Mesothelial cell of epicardium (in vitro differentiated cells): ENCODE measurements around the gene ARHGEF11. TPM values are rescaled to one million over a fixed set of nuclear protein-coding genes. Genes with fewer than 3 reads are reported as not detected.

ENCODE experiments used
- DNase-seq, 2 experiments: peaks; one replicate each; pipeline ENCODE4 v3.0.0; 2021; ENCODE audit warnings: low spot score in 2 of 2; ENCODE audit not compliant: unreplicated experiment in 2 of 2
- H3K27ac Mint-ChIP-seq: 2 replicates; pipeline ENCODE4 v1.8.0; 2021; ENCODE audit warnings: mixed read lengths
- H3K27me3 Mint-ChIP-seq: 2 replicates; pipeline ENCODE4 v1.8.0; 2021; ENCODE audit warnings: low read depth, mixed read lengths
- H3K36me3 Mint-ChIP-seq: 2 replicates; pipeline ENCODE4 v1.8.0; 2021; ENCODE audit warnings: mixed read lengths
- H3K4me1 Mint-ChIP-seq: 2 replicates; pipeline ENCODE4 v1.8.0; 2021; ENCODE audit warnings: mixed read lengths
- H3K4me3 Mint-ChIP-seq: 2 replicates; pipeline ENCODE4 v1.8.0; 2021; ENCODE audit warnings: mild to moderate bottlenecking, moderate library complexity, mixed read lengths
- H3K9me3 Mint-ChIP-seq: 2 replicates; pipeline ENCODE4 v1.8.0; 2021; ENCODE audit warnings: mixed read lengths
- CTCF ChIP-seq: fragments of 200-600 bp; sonication (generic); IDR thresholded peaks from one replicate; pipeline ENCODE4 v1.5.0; 2021; ENCODE audit warnings: antibody characterized with exemption; ENCODE audit not compliant: unreplicated experiment
- total RNA-seq: library from RNA; stranded (reverse); gene quantifications from 3 replicates; pipeline ENCODE4 v1.2.1, GENCODE V29; 2021

The ARHGEF11 gene
- total RNA-seq, 1 donor from 2014 or later: 52.5 TPM

DNA sequence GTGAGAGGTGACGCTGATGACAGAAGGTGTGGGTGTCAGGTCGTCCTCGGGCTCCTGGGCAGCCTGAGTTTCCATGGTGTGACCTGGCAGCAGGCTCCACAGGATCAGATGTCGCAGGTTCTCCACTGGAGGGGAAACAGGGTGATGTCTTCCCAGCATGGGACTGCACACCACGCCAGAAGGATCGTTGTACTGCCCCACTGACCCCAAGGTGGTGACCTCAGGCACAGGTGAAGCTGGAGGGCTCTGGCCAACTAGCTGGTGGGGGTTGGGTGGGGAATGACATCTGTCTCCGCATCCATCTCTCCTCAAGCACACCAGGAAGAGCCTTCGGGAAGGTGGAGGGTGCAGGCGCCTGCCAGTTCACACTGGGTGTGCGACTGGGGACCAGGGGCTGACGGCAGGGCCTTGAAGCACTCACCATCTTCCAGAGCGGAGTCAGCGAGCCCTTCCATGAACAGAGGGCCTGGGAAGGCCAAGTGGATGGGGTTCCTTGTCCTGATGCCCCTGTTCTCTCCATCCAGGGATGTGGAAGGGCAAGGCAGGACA lies 105.7 kb downstream of the ARHGEF11 start:
- Mint-ChIP-seq H3K4me3 (no peak overlapping the region), H3K4me1 (no peaks in the 10 kb centered on the region), H3K27me3 (no peaks in the 10 kb centered on the region), H3K27ac (no peak overlapping the region), H3K9me3 (no peaks in the 10 kb centered on the region), H3K36me3 (peaks cover 40% of the 10 kb centered on the region)
- DNase-seq: no peak
- no peak for TF ChIP-seq CTCF

- no peaks in the 10 kb centered on the region for H3K9me3 Mint-ChIP-seq
- H3K4me3 Mint-ChIP-seq: no peak overlapping the region
- H3K27me3 Mint-ChIP-seq: no peaks in the 10 kb centered on the region
- TF ChIP-seq CTCF: no peak
- H3K27ac Mint-ChIP-seq: no peak overlapping the region
- no peak for DNase-seq
- H3K36me3 Mint-ChIP-seq: peaks cover 33% of the 10 kb centered on the region
- H3K4me1 Mint-ChIP-seq: no peaks in the 10 kb centered on the region
Observed at GRCh38 chr1:156938813-156939212, 106.7 kb downstream of the ARHGEF11 start.

GRCh38 chr1:156937883-156938282 lies 107.7 kb downstream of the ARHGEF11 start:
- TF ChIP-seq CTCF: no peak
- no peak overlapping the region for H3K4me3 Mint-ChIP-seq
- no peaks in the 10 kb centered on the region for H3K4me1 Mint-ChIP-seq
- no peaks in the 10 kb centered on the region for H3K9me3 Mint-ChIP-seq
- H3K27ac Mint-ChIP-seq: no peak overlapping the region
- H3K27me3 Mint-ChIP-seq: no peaks in the 10 kb centered on the region
- no peak for DNase-seq
- H3K36me3 Mint-ChIP-seq: peaks cover 27% of the 10 kb centered on the region

GRCh38 chr1:156936721-156937220 lies 108.8 kb downstream of the ARHGEF11 start:
- Mint-ChIP-seq H3K9me3 (no peaks in the 10 kb centered on the region), H3K4me3 (no peak overlapping the region), H3K36me3 (peaks cover 23% of the 10 kb centered on the region), H3K4me1 (no peaks in the 10 kb centered on the region), H3K27ac (no peak overlapping the region), H3K27me3 (no peaks in the 10 kb centered on the region)
- DNase-seq: no peak
- TF ChIP-seq CTCF: no peak

DNA sequence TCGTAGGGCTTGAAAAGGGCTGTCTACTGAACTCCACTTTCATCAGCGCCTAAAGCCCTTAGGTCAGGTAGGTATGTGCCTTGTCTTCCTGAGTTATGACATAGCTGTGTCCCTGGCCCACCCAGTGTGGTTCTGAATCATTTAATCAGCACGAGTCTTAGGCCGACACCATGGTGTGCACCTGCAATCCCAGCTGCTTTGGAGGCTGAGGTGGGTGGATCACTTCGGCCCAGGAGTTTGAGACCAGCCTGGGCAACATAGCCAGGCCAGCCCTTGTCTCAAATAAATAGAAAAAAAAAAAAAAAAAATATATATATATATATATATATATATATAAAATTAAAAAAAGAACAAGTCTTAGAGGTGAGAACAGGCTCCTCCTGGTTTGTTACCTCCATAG lies 109.4 kb downstream of the ARHGEF11 start:
- Mint-ChIP-seq H3K27me3 (peaks cover 4% of the 10 kb centered on the region), H3K9me3 (no peaks in the 10 kb centered on the region), H3K27ac (no peak overlapping the region), H3K4me3 (no peak overlapping the region), H3K36me3 (peaks cover 23% of the 10 kb centered on the region), H3K4me1 (no peaks in the 10 kb centered on the region)
- DNase-seq: no peak
- no peak for TF ChIP-seq CTCF
